ENCODE data around the gene CXCR6. TPM values are rescaled to one million over a fixed set of nuclear protein-coding genes. Genes with fewer than 3 reads are reported as not detected.
"Not testable (repeated sequence)": the region's sequence is repeated elsewhere in the genome, so short reads cannot be mapped to it uniquely, and the experiment has no call there.

CXCR6 gene
- total RNA-seq, 2 experiments from 2014 or later = 53.8 to 58.8 TPM

GRCh38 chr3:45997499-45997898 is 54.2 kb downstream of the CXCR6 start:
- DNase-seq, CTCF ChIA-PET, H3K27ac Mint-ChIP-seq, H3K4me3 Mint-ChIP-seq, H3K27me3 Mint-ChIP-seq, H3K9me3 Mint-ChIP-seq: not testable (repeated sequence)
- POLR2A ChIA-PET = interaction anchor here (1.4 to 10.6 kb wide), 3 partner anchors 18 to 67 kb away, joined by 3 to 177 read pairs (median 119); no protein-coding TSS in a partner anchor
- H3K4me1 Mint-ChIP-seq = peaks cover 30% of the 10 kb centered on the region
- peaks cover 20% of the 10 kb centered on the region for H3K36me3 Mint-ChIP-seq (ENCODE audit: low read depth)

DNA sequence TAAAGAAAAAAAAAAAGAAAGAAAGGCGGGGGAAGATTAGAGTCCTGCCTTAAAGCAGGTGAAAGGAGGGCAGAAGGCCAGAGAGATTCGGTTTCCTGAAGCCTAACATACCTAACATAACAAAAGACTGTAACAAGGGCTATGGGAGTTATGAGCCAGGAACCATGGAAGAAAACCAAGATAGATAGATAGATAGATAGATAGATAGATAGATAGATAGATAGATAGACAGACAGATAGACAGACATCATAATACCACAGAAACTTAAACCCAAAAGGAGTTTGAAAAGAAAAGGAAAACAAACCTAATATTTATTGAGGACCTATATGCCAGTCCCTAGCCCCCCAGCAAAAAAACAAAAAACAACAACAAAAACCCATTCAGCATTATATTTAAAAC is 54.7 kb downstream of the CXCR6 start:
- peaks cover 4% of the 10 kb centered on the region for H3K9me3 Mint-ChIP-seq
- no peak for DNase-seq
- ChIA-PET CTCF (no interaction called here), POLR2A (interaction anchor here (10.6 kb wide), 1 partner anchor 19 kb away, joined by 177 read pairs; no protein-coding TSS in a partner anchor)
- peaks cover 8% of the 10 kb centered on the region for H3K27me3 Mint-ChIP-seq
- H3K27ac Mint-ChIP-seq = no peak overlapping the region
- no peak overlapping the region for H3K4me3 Mint-ChIP-seq
- peaks cover 26% of the 10 kb centered on the region for H3K4me1 Mint-ChIP-seq
- peaks cover 17% of the 10 kb centered on the region for H3K36me3 Mint-ChIP-seq (ENCODE audit: low read depth)

Other genes with a start within 250 kb of the CXCR6 start
- gene SLC6A20, start 146.9 kb upstream of the CXCR6 start, total RNA-seq = not detected
- gene LZTFL1, start 101.3 kb upstream of the CXCR6 start, total RNA-seq = 1 to 10 TPM; 7.9 to 8.4 TPM
- under 1 TPM; 0.28 TPM for gene CCR9, start 56.9 kb upstream of the CXCR6 start, total RNA-seq
- gene FYCO1, start 52.4 kb downstream of the CXCR6 start, total RNA-seq = 10 to 100 TPM; 21.7 to 22.6 TPM
- gene XCR1, start 84.0 kb downstream of the CXCR6 start, total RNA-seq = not detected